Stimulated activated naive CD8-positive, alpha-beta T cell treated with anti-CD3 and anti-CD28 coated beads, Interleukin-15, Interleukin-2, amounts not matched to agents 100 ng/mL and 50 ng/mL, for 24 hours (primary cell): ENCODE measurements around the gene DYNLL1.
"Not testable (repeated sequence)": the region's sequence is repeated elsewhere in the genome, so short reads cannot be mapped to it uniquely, and the experiment has no call there.

Experiments
- H3K27ac Mint-ChIP-seq: one replicate; pipeline ENCODE4 v1.8.0; 2021; ENCODE audit warnings: mild to moderate bottlenecking, mixed read lengths
- H3K27me3 Mint-ChIP-seq: one replicate; pipeline ENCODE4 v1.8.0; 2021; ENCODE audit warnings: mixed read lengths
- H3K36me3 Mint-ChIP-seq: one replicate; pipeline ENCODE4 v1.8.0; 2021; ENCODE audit warnings: low read depth, mixed read lengths
- H3K4me1 Mint-ChIP-seq: one replicate; pipeline ENCODE4 v1.8.0; 2021; ENCODE audit warnings: low read depth, mixed read lengths
- H3K4me3 Mint-ChIP-seq: one replicate; pipeline ENCODE4 v1.8.0; 2021; ENCODE audit warnings: mild to moderate bottlenecking, mixed read lengths
- H3K9me3 Mint-ChIP-seq: one replicate; pipeline ENCODE4 v1.8.0; 2021; ENCODE audit warnings: mixed read lengths

The DYNLL1 gene

DNA sequence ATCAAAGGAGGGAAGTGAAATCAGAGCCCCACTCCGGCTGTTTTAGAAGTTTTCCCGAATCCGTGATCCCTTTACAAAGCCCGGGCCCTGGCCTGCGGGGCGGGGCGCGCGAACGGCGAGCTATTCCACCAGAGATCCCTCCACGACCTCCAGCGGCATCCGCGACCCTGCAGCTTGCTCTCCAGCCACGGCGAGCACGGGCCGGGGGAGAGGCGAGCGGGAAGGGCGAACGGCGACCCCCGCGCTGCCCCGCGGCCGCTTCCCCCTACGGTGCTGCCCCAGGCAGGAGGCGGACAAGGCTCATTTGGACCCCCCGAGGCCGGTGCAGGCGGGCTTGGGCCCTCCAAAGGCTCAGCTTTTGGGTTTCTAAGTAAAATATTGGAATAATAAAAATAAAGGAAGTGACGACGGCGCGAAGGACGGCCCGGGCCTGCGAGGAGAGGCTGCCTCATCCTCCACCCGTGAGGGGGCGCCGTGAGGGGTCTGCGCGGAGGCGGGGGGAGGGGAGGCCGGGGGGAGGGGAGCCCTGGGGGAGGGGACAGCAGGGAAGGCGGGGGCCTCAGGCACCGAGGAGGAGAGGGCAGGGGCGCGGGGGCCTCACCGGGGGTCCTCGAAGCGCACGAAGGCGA lies 27.0 kb upstream of the DYNLL1 start:
- H3K27ac Mint-ChIP-seq: peak overlapping the region; percentile 77
- H3K27me3 Mint-ChIP-seq: no peaks in the 10 kb centered on the region
- H3K4me1 Mint-ChIP-seq: peaks cover 66% of the 10 kb centered on the region
- peaks cover 41% of the 10 kb centered on the region for H3K36me3 Mint-ChIP-seq
- H3K9me3 Mint-ChIP-seq: no peaks in the 10 kb centered on the region
- peak overlapping the region; percentile 91 for H3K4me3 Mint-ChIP-seq

DNA sequence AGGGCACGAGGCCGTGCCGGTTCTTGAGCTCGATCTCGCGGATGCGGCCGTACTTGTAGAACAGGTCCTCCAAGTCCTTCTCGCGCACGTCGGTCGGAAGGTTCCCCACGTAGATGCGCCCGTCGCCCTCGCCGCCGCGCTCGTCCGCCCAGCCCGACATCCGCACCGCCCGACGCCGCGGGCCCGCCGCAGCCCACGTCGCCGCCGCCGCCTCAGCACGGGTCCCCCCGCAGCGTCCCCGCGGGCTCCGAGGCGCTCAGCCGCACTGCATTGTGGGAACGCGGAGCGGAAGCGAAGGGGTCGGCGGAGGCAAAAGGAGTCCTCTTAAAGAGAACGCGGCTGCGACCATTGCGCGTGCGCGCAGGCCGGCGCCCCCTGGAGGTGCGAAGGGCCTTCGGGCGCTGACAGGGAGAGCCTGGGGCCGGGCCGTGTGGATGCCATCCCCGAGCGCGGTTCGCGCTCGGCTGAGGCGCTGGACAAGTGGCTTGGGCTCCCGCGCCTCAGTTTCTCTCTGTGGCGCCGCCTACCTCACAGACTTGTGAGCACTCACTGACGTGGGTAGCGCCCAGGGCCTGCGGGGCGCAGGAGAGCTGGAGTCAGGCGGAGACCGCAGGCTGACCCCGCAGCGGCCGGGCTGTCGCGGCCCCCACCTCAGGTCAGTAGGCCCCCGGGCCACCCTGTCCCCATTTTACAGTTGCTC lies 26.3 kb upstream of the DYNLL1 start, which contains the start of gene SRSF9:
Gene SRSF9 (minus strand): TSS at position 299 of the 700 bp plus-strand sequence. CDS start 139 bp downstream, at position 160.
- Mint-ChIP-seq H3K27me3 (no peaks in the 10 kb centered on the region), H3K4me1 (peaks cover 68% of the 10 kb centered on the region), H3K4me3 (peak within 1 kb of the TSS; percentile 91), H3K36me3 (peaks cover 35% of the 10 kb centered on the region), H3K27ac (peak within 1 kb of the TSS; percentile 77), H3K9me3 (no peaks in the 10 kb centered on the region)

DNA sequence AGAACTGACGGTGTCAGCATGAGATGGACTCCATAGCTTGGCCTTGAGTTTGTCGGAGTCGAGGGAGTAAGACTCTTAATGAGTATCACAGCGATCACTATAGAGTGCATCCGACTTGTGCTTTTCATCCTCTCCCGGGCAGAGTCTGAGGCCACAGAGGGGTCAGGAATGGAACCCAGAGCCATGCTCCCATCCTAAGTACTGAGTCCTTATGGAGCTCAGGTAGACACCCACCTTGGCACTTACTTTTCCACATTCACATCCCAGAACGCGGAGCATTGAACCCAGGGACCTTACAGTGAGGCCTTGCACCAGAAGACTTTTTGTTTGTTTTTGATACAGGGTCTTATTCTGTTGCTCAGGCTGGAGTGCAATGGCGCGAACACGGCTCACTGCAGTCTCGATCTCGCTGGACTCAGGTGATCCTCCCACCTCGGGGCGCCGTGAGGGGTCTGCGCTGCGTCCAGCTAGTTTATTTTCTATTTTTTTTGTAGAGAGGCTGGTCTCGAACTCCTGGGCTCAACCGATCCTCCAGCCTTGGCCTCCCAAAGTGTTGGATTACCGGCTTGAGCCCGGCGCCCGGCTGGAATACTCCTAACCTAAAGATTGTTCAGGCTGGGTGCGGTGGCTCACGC lies 25.6 kb upstream of the DYNLL1 start:
- peaks cover 66% of the 10 kb centered on the region for H3K4me1 Mint-ChIP-seq
- H3K36me3 Mint-ChIP-seq: peaks cover 28% of the 10 kb centered on the region
- peak overlapping the region; percentile 76 for H3K27ac Mint-ChIP-seq
- no peaks in the 10 kb centered on the region for H3K27me3 Mint-ChIP-seq
- H3K9me3 Mint-ChIP-seq: no peaks in the 10 kb centered on the region
- H3K4me3 Mint-ChIP-seq: peak overlapping the region; percentile 91

DNA sequence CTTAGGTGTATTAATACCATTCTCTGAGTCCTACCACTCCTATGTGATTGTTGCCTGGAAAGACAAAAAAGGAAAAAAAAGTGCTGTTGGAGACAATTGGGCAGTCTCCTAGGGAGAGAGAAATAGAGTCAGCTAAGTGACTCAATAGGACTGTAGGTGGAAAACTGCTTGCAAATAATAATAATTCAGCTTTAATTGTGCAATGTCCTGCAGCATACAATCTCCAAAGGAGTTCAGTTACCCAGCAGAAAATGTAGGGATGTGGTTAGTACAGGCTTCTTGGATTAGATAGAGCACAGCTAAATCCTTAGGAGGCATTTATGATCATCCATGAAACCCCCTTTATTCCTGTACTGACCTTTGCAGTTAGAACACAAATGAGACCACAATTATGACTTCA lies 23.4 kb upstream of the DYNLL1 start:
- Mint-ChIP-seq H3K4me1 (peaks cover 45% of the 10 kb centered on the region), H3K27ac (no peak overlapping the region), H3K4me3 (no peak overlapping the region)

DNA sequence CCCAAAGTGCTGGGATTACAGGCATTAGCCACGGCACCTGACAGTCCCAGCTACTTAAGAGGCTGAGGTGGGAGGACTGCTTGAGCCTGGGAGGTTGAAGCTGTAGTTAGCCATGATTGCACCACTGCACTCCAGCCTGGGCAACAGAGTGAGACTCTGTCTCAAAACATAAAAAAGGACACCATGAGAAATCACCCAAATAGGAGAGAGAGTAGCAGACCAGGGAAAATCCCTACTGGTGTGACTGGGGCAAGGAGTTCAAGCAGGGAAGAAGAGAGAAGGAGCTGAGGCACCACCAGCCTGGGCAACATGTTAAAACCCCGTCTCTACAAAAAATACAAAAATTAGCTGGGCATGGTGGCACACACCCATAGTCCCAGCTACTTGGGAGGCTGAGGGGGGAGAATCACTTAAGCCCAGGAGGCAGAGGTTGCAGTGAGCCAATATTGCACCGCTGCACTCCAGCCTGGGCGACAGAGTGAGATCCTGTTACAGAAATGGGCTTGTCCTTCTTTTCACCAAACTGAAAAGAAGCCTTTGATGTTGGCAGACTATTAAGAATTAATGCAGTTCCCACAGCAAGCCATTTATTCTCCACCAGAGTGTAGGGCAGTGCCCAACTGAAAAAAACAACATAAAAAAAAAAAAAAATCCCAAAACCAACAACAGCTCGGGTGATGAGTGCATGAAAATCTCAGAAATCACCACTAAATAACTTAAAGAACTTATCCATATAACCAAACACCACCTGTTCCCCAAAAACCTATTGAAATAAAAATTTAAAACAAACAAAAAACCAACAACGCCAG lies 21.9 kb upstream of the DYNLL1 start:
- Mint-ChIP-seq H3K36me3 (no peaks in the 10 kb centered on the region), H3K4me3 (no peak overlapping the region), H3K27me3 (no peaks in the 10 kb centered on the region), H3K27ac (no peak overlapping the region), H3K9me3 (no peaks in the 10 kb centered on the region), H3K4me1 (peaks cover 36% of the 10 kb centered on the region)

More for the DNA sequence above, 23.4 kb upstream of the DYNLL1 start:
- H3K36me3 Mint-ChIP-seq: peaks cover 7% of the 10 kb centered on the region
- no peaks in the 10 kb centered on the region for H3K9me3 Mint-ChIP-seq
- H3K27me3 Mint-ChIP-seq: no peaks in the 10 kb centered on the region

DNA sequence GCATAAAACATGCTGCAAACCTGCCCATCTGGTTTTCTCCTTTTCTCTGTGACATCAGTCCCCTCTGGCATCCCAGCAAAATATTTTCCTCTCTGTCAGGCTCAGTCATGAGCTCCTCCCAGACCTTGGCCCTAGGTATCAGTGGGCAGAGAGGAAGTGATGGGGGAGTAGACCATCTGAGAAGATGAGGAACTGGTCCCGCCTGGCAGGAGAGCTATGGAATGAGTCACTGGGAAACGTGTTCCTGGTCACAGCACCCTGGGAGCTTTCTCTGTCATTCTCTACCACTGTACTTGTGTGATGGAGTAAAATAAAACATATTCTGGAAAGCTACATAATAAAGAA lies 21.3 kb upstream of the DYNLL1 start:
- Mint-ChIP-seq H3K27me3 (no peaks in the 10 kb centered on the region), H3K27ac (no peak overlapping the region), H3K4me3 (no peak overlapping the region), H3K36me3 (no peaks in the 10 kb centered on the region), H3K4me1 (peaks cover 36% of the 10 kb centered on the region), H3K9me3 (no peaks in the 10 kb centered on the region)

DNA sequence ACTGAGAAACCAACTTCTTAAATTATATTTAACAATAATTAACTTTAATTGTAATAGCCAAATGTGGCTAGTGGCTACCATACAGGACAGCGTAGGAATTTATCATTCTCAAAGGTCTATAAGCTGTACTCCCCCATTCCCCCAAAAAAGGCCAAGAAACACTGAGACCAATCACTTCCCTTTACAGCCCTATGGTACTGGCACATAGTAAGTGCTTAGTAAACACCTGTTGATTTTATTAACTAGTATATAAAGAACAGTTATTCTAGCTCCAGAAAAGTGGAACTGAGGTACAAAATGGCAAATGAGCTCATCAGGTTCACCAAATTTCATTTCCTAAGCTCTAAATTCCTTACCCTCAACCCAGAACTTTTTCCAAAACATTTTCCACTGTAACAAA lies 20.3 kb upstream of the DYNLL1 start:
- no peaks in the 10 kb centered on the region for H3K9me3 Mint-ChIP-seq
- H3K4me1 Mint-ChIP-seq: peaks cover 33% of the 10 kb centered on the region
- H3K4me3 Mint-ChIP-seq: no peak overlapping the region
- H3K27me3 Mint-ChIP-seq: no peaks in the 10 kb centered on the region
- H3K27ac Mint-ChIP-seq: no peak overlapping the region
- H3K36me3 Mint-ChIP-seq: no peaks in the 10 kb centered on the region

DNA sequence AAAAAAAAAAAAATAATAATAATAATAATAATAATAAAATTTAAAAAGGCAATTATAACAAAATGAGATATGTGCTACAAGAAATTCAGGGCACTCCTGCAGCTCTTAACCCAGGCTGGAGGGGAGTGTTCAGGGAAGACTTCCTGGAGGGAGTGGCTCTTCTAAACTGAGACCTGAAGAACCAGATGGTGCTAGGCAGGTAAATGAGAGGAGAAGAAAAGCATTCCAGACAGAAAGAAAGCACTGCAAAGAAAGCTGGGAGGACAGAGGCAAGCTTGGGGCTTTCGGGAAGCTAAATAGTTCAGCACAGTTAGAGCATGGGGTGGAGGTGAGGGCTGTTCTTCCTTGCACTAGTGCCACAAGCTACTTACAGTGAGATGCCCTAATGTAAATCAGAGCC lies 16.5 kb upstream of the DYNLL1 start:
- no peak overlapping the region for H3K27ac Mint-ChIP-seq
- H3K9me3 Mint-ChIP-seq: no peaks in the 10 kb centered on the region
- H3K4me1 Mint-ChIP-seq: peaks cover 20% of the 10 kb centered on the region
- H3K36me3 Mint-ChIP-seq: no peaks in the 10 kb centered on the region
- no peaks in the 10 kb centered on the region for H3K27me3 Mint-ChIP-seq
- H3K4me3 Mint-ChIP-seq: no peak overlapping the region

DNA sequence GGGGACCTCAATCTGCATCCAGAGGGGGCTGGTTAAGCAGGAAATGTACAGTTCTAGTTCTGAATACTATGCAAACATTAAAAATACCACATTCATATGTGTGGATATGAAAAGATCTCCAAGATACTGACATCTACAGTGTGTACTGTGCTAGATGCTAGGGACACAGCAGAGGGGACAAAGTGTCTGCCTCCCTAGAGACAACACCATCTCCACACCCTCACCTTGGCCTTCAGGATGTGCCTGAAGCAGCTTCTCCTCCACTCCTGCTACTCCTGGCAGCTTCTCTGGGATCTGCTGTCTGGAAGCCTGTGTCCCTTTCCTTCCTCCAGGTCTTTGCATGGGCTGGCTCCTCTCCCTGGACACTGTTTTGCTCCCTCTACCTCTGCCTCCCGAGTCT lies 15.7 kb upstream of the DYNLL1 start:
- H3K4me3 Mint-ChIP-seq: no peak overlapping the region
- H3K27me3 Mint-ChIP-seq: no peaks in the 10 kb centered on the region
- no peaks in the 10 kb centered on the region for H3K36me3 Mint-ChIP-seq
- no peaks in the 10 kb centered on the region for H3K9me3 Mint-ChIP-seq
- peaks cover 16% of the 10 kb centered on the region for H3K4me1 Mint-ChIP-seq
- H3K27ac Mint-ChIP-seq: peak overlapping the region; percentile 61

DNA sequence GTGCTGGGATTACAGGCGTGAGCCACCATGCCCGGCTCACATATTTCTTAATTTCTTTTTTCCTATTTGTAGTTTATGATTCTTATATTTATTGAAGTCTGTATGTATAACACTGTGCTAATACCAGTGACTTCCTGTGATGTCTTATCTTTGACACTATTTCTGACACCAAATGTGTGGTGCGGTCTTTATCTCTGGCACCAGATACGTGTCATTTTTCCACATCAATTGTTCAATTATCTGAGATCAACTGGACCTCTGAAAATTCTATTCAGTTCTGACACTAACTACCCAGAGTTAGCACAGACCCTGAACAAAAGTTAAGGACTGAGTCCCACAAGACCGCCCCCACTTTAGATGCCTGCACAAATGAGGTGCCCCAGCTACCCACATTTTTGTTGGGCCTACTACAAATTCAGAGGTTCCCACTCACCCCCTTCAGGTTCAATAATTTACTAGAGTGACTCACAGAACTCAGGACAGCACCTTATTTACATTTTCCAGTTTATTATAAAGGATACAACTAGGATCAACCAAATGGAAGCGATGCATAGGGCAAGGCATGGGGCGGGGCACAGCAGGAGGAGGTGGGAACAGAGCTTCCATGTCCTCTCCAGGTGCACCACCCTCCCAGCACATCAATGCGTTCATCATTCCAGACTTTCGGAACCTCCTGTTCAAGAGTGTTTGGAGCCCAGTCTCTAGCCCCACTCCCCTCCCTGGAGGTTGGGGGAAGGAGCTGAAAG lies 14.7 kb upstream of the DYNLL1 start:
- H3K27me3 Mint-ChIP-seq: no peaks in the 10 kb centered on the region
- peak overlapping the region; percentile 68 for H3K27ac Mint-ChIP-seq
- H3K4me3 Mint-ChIP-seq: no peak overlapping the region
- peaks cover 16% of the 10 kb centered on the region for H3K4me1 Mint-ChIP-seq
- H3K9me3 Mint-ChIP-seq: no peaks in the 10 kb centered on the region
- no peaks in the 10 kb centered on the region for H3K36me3 Mint-ChIP-seq

DNA sequence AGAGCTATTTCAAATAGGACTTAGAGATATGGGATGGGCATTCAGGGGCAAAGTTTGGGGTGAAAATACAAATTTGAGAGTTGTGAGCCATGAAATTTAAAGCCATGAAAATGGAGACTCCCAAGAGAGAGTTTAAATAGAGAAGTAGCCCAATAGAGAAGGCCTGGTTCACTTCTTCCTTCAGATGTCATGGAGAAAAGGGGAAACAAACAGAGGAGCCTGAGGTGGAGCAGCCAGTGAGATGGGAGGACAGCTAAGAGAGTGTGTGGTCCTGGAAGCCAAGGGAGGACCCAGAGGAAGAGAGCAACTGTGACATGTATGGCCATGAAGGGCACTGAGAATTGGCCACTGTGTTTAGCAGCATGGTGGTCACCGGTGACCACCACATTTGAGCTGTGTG lies 12.3 kb upstream of the DYNLL1 start:
- Mint-ChIP-seq H3K36me3 (no peaks in the 10 kb centered on the region), H3K4me1 (peaks cover 16% of the 10 kb centered on the region), H3K9me3 (no peaks in the 10 kb centered on the region), H3K27ac (peak overlapping the region; percentile 2), H3K4me3 (no peak overlapping the region), H3K27me3 (no peaks in the 10 kb centered on the region)

DNA sequence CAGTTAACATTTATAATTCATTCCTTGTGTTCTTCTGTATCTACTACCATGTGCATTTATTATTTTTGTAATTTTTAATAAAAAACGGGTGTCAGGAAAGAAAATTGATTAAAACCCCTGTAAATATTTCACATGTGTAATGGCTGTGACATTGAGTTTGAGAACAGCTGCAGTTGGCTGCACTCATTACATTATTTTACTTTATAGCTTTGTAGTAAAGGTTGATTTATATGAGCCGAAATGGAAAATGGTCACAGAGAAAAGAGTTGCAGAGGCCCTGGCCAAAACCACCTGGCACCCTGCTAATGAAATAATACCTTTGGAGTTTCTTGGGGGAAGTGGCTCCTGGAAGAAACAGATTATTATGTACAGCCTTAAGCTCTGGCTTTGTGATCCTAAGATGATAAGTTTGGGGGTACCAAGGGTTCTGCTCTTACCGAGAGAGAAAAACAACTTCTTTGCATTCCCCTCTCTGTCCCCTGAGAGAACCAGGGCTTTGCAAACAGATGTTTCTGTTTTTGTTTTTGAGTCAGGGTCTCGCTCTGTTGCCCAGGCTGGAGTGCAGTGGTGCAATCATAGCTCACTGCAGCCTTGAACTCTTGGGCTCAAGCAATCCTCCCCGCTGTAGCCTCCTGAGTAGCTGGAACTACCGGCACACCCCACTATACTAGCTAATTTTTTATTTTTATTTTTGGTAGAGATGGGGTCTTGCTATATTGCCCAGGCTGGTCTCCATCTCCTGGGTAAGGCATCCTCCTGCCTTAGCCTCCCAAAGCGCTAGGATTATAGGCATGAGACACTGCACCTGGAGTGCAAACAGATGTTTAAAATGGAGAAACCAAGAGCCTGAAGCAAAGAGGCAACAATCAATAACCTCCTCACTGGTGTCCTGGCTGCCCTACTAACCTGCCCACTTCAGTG lies 9.7 kb upstream of the DYNLL1 start:
- no peaks in the 10 kb centered on the region for H3K27me3 Mint-ChIP-seq
- H3K36me3 Mint-ChIP-seq: no peaks in the 10 kb centered on the region
- H3K9me3 Mint-ChIP-seq: no peaks in the 10 kb centered on the region
- no peak overlapping the region for H3K27ac Mint-ChIP-seq
- H3K4me3 Mint-ChIP-seq: no peak overlapping the region
- peaks cover 8% of the 10 kb centered on the region for H3K4me1 Mint-ChIP-seq

DNA sequence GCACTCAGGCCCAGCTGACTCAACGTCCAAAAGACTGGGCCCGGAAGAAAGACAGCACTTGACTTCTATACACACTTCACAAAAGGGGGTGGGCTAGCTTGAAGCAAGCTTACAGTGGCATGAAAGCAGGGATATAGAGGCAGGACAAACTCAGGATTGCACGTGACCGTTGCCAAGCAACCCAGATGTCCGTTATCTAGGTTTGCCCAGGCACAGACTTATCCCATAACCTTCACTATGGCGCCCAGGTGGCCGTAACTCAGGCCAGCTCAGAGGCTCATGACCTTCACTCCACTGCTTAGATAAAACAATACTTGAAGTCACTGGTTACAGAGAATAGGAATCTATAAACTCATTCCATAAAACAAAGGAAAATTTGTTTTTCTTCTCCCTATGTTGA lies 8.4 kb upstream of the DYNLL1 start:
- H3K27me3 Mint-ChIP-seq, H3K4me1 Mint-ChIP-seq, H3K27ac Mint-ChIP-seq, H3K9me3 Mint-ChIP-seq, H3K4me3 Mint-ChIP-seq, H3K36me3 Mint-ChIP-seq: not testable (repeated sequence)
